Heart left ventricle (tissue), 13 donors: ENCODE measurements around the gene BTG2.

ENCODE experiments used
- CTCF ChIP-seq, 12 donors: fragments of 200-600 bp; sonication (generic) in 4 of 12; IDR thresholded peaks; one replicate each; pipeline versions ENCODE4 v1.5.0 to v1.8.0; 2018 to 2022; ENCODE audit warnings: antibody characterized with exemption in 12 of 12, mild to moderate bottlenecking in 5 of 12
- POLR2A ChIP-seq, 2 donors: fragments of 450-650 bp; IDR thresholded peaks; one replicate each; pipeline ENCODE4 v1.6.1; 2017; ENCODE audit warnings: antibody characterized with exemption in 2 of 2, mild to moderate bottlenecking in 2 of 2, moderate library complexity in 2 of 2
- donor health status: ischemic (EF 13 %, LVEDD 7.1; RV severe dilation, severe dysfunction).
- donor health status: DM: no; HTN: yes; CAD: no.
- donor health status: DM: no; HTN: no; CAD: no.
- donor health status: ischemic (EF 25% LVEDD 6.9; RV normal size, moderate dysfunction).
- donor health status: ischemic (EF 25% LVEDD 5.7; RV mildly dilated, moderate dysfunction).
- donor health status: ischemic (EF 35%, LVEDD 5.7; RV mildly dilated, moderate dysfunction).
- donor health status: nonischemic (EF 11% LVEDD 7.7; RV severe dilation, severe dysfunction).
- donor health status: DM: yes; HTN: yes; CAD: no.
- donor health status: PGD.
- donor health status: ischemic (EF 29% LVEDD 5.4; RV normal size, mild dysfunction).
- donor health status: nonischemic (EF 23%, LVEDD 6.1; RV moderate dilation, normal function).

- TF ChIP-seq CTCF (IDR thresholded peaks at IDR 0.05) (no peak), POLR2A (IDR thresholded peaks at IDR 0.05) (no peak)
Observed at GRCh38 chr1:203289982-203290260, 15.4 kb upstream of the BTG2 start.
